ENCODE data around the gene KCND2.

DNA sequence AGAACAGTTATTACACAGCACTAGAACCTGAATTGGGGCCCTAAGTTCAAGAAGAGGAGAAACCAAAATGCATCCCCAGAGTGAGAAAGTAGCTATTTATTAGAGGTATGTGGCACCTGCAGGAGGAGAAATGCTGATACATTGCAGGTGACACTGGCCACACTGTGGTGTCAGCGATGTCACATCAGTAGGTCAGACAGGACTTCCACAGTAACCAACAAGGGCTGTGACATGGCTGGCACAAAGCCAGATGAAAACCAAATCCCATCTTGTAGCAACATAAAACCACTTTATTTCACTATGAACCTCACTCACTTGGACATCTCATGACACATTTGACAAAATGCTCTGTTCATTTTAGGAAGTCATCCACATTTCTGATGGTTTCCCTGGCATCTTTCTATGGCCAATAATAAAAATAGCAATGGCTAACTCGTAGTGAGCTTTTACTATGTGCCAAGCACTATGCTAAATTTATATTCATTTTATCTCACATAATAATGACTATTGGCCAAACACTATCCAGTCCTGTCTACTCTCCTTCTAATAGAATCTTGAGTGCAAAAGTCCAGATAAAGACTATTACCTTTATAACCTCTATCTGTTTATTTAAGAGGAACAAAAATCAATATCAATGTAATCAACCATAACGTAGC lies 430.7 kb downstream of the KCND2 start:
- no peak for TF ChIP-seq POLR2AphosphoS5 (IDR thresholded peaks at IDR 0.05; ENCODE audit: low read depth, low read length)
- TF ChIP-seq POLR2A (IDR thresholded peaks at IDR 0.05; ENCODE audit: low read depth, low read length), result no peak
- no peak for TF ChIP-seq TAF1 (IDR thresholded peaks at IDR 0.05; ENCODE audit: borderline replicate concordance, low read depth, low read length)
